Tibial artery (tissue), 4 donors: ENCODE results near the gene COA5.

Experiments used
- DNase-seq, 2 donors: peaks; one replicate each; pipeline ENCODE4 v3.0.0-alpha.2; 2019
- H3K27ac ChIP-seq, 2 donors: fragments of 200-600 bp; sonication (generic) in 1 of 2; 1 replicate in 1 of 2; 2 replicates in 1 of 2; pipeline ENCODE4 v1.5.1; 2018 to 2019; ENCODE audit warnings: mild to moderate bottlenecking in 1 of 2
- H3K27me3 ChIP-seq, 2 donors: fragments of 200-600 bp; sonication (generic) in 1 of 2; one replicate each; pipeline versions ENCODE4 v1.5.1 to v1.6.0; 2016 to 2019
- H3K36me3 ChIP-seq, 3 donors: fragments of 200-600 bp; sonication (generic) in 2 of 3; one replicate each; pipeline ENCODE4 v1.5.1; 2016 to 2019; ENCODE audit warnings: mild to moderate bottlenecking in 2 of 3
- H3K4me1 ChIP-seq, 4 donors: fragments of 200-600 bp; sonication (generic) in 2 of 4; 1 replicate in 3 of 4; 2 replicates in 1 of 4; pipeline ENCODE4 v1.5.1; 2016 to 2019
- H3K4me3 ChIP-seq, 2 donors: fragments of 200-600 bp; sonication (generic) in 1 of 2; 1 replicate in 1 of 2; 2 replicates in 1 of 2; pipeline ENCODE4 v1.5.1; 2018 to 2019; ENCODE audit warnings: mild to moderate bottlenecking in 2 of 2
- H3K9me3 ChIP-seq, 3 donors: fragments of 200-600 bp; sonication (generic) in 1 of 3; one replicate each; pipeline ENCODE4 v1.5.1; 2016 to 2019
- intact Hi-C: fragments of 100-400 bp; cut with DNase I; formaldehyde crosslinking; loops from one replicate; pipeline ENCODE4 v1.15.0; 2023; ENCODE audit warnings: low total_unique reads
- TF ChIP-seq, protein P1 (sequence below), 2 experiments: fragments of 200-600 bp in 1 of 2; fragments of 450-650 bp in 1 of 2; IDR thresholded peaks; one replicate each; pipeline ENCODE4 v1.5.1; 2017 to 2019; ENCODE audit warnings: antibody characterized with exemption in 2 of 2, mild to moderate bottlenecking in 1 of 2, moderate library complexity in 1 of 2

Gene COA5

DNA sequence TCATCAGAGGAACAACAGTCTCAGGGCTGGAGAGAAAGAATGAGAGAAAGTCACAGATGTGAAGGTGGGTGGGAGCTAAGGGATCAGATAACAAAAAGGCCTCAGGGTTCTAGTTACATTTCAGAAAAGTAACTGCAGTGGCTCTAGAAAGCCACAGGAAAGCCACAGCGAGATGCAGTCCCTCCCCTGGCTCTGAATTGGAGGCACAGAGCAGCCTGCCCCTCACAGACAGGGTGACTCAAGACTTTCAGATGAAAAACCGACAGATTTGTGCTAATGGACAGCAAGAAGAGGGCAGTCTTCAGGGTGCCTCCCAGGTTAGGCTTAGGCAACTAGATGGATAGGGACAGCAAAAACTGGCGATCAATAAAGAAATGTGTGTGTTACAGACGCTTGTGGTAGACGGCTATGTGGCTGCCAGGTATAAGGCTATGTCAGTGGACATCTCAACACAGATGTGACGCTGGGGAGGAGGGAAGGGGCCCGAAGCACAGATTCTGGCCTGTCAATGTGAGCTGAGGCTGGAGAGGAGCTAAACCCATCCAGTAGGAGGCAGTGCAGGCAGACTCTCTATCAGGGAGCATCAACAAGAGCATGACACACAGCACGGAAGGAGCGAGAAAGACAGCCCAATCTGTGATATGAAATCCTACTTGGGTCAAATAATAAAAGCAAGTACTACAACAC is 26.2 kb upstream of the COA5 start:
- H3K27ac ChIP-seq, result no peak overlapping the region
- peaks cover 50 to 61% (median 57%) of the 10 kb centered on the region in 3 donors for H3K36me3 ChIP-seq
- intact Hi-C loops, result no loop called here
- H3K4me3 ChIP-seq, result no peak overlapping the region
- H3K9me3 ChIP-seq, result no peaks in the 10 kb centered on the region
- DNase-seq, result no peak
- H3K27me3 ChIP-seq, result no peaks in the 10 kb centered on the region
- H3K4me1 ChIP-seq, result no peaks in the 10 kb centered on the region
- TF ChIP-seq, protein P1, sequence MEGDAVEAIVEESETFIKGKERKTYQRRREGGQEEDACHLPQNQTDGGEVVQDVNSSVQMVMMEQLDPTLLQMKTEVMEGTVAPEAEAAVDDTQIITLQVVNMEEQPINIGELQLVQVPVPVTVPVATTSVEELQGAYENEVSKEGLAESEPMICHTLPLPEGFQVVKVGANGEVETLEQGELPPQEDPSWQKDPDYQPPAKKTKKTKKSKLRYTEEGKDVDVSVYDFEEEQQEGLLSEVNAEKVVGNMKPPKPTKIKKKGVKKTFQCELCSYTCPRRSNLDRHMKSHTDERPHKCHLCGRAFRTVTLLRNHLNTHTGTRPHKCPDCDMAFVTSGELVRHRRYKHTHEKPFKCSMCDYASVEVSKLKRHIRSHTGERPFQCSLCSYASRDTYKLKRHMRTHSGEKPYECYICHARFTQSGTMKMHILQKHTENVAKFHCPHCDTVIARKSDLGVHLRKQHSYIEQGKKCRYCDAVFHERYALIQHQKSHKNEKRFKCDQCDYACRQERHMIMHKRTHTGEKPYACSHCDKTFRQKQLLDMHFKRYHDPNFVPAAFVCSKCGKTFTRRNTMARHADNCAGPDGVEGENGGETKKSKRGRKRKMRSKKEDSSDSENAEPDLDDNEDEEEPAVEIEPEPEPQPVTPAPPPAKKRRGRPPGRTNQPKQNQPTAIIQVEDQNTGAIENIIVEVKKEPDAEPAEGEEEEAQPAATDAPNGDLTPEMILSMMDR (IDR thresholded peaks at IDR 0.05), result no peak

DNA sequence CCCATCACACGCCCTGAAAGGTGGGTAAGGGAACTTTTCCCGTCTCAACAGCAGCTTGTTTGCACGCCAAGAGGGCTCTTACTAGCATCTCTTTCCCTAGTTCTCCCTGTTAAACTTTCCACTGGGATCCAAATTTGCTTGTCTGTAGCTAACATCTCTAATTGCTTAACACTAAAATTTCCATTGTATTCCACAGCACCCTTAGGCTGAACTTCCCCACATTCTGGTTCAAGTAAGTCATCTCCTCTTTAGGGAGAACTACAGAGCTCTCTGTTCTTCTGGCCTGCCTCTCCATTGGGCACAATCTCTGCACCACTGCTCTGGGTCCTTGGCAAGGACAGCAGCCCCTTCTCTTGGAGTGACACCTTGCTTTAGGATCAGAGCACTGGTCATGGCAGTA is 24.0 kb upstream of the COA5 start:
- no peaks in the 10 kb centered on the region for H3K9me3 ChIP-seq
- peaks cover 37 to 58% (median 41%) of the 10 kb centered on the region in 3 donors for H3K36me3 ChIP-seq
- H3K4me1 ChIP-seq, result no peaks in the 10 kb centered on the region
- TF ChIP-seq, protein P1 (IDR thresholded peaks at IDR 0.05), result no peak
- no peaks in the 10 kb centered on the region for H3K27me3 ChIP-seq
- no peak overlapping the region for H3K27ac ChIP-seq
- intact Hi-C loops, result no loop called here
- no peak overlapping the region for H3K4me3 ChIP-seq
- DNase-seq, result no peak

DNA sequence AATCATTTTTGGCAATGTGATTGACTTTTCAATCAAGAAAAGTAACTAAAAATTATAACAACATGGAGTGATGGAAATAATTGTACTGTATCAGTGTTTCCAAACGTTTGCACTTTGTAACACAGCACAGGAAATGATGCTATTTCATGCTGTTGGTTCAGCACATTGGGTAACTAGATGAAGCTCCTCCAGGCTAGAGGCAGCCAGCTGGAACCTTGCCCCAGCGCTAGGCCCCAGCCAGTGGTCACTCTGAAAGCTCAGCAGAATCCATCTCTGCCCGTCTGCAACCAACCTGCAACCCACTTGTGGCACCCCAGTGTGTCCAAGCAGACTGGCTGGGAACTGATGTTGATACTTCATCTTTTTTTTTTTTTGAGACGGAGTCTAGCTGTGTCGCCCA is 15.3 kb upstream of the COA5 start:
- peaks cover 0 to 29% (median 7%) of the 10 kb centered on the region in 3 donors for H3K36me3 ChIP-seq
- peak in 1 of 2 donors; percentile 69 for DNase-seq

DNA sequence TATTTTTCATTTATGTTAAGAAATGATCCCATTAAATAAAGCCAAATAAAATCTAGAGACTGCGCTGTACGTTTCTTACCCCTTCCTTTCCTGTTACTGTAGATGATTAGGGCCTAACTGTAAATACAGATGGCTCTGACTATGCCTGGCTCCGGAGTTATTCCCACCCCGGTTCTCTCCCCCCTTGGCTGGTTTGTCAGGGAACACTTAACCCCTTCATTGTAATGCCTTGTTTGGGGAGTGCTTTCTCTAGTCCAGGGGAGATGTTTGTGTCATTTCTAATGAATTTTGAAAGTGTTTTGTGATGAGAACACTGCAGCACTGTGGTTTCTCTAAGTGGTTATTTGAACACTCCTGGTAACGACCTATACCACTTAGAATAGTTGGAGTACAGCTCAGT is 8.8 kb upstream of the COA5 start:
- H3K4me1 ChIP-seq, result no peaks in the 10 kb centered on the region
- no peak overlapping the region for H3K27ac ChIP-seq
- no peaks in the 10 kb centered on the region for H3K27me3 ChIP-seq
- TF ChIP-seq, protein P1 (IDR thresholded peaks at IDR 0.05), result no peak
- H3K4me3 ChIP-seq, result no peak overlapping the region
- H3K9me3 ChIP-seq, result no peaks in the 10 kb centered on the region
- H3K36me3 ChIP-seq, result peaks cover 34 to 75% (median 68%) of the 10 kb centered on the region in 3 donors
- intact Hi-C loops, result no loop called here
- DNase-seq, result no peak

More for the DNA sequence above, 15.3 kb upstream of the COA5 start:
- Histone ChIP-seq H3K27me3 (no peaks in the 10 kb centered on the region), H3K4me3 (no peak overlapping the region), H3K27ac (no peak overlapping the region), H3K4me1 (no peaks in the 10 kb centered on the region), H3K9me3 (no peaks in the 10 kb centered on the region)
- intact Hi-C loops, result no loop called here
- TF ChIP-seq, protein P1 (IDR thresholded peaks at IDR 0.05), result no peak

DNA sequence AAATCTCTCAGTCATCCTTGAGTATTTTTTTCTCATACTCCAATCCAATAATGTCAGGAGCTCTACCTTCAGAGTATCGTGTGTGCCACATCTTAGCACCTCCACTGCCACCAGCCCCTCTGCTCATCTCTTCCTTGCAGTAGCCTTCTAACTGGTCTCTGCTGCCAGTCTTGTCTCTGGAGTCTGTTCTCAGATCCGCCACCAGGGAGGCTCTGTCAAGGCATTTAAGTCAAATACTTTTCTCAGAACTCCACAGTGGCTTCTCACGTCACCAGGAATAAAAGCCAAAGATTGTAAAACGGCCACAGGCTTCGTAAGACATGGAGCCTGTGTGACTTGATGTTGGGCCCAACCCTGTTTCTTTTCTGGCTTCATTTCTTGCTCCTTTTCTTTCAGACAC is 7.2 kb upstream of the COA5 start:
- TF ChIP-seq, protein P1 (IDR thresholded peaks at IDR 0.05), result no peak
- Histone ChIP-seq H3K4me3 (no peak overlapping the region), H3K27ac (no peak overlapping the region), H3K27me3 (no peaks in the 10 kb centered on the region), H3K4me1 (peaks cover 0 to 15% (median 9%) of the 10 kb centered on the region in 4 donors), H3K9me3 (no peaks in the 10 kb centered on the region), H3K36me3 (peaks cover 46 to 83% (median 76%) of the 10 kb centered on the region in 3 donors)
- no peak for DNase-seq
- intact Hi-C loops, result no loop called here
